Measurements from ENCODE around the gene EDC4.
"Not testable (repeated sequence)": the region's sequence is repeated elsewhere in the genome, so short reads cannot be mapped to it uniquely, and the experiment has no call there.

EDC4 gene

GRCh38 chr16:67860589-67861398 lies 12.1 kb upstream of the EDC4 start:
- Mint-ChIP-seq H3K27ac (peak overlapping the region; percentile 73), H3K4me3 (no peak overlapping the region), H3K36me3 (ENCODE audit: low read depth) (peaks cover 67% of the 10 kb centered on the region)

GRCh38 chr16:67861877-67862276 lies 11.0 kb upstream of the EDC4 start:
- peaks cover 24% of the 10 kb centered on the region for H3K4me1 Mint-ChIP-seq (ENCODE audit: low read depth)
- DNase-seq: no peak
- H3K4me3 Mint-ChIP-seq: no peak overlapping the region
- peaks cover 72% of the 10 kb centered on the region for H3K36me3 Mint-ChIP-seq (ENCODE audit: low read depth)
- H3K27ac Mint-ChIP-seq: peak overlapping the region; percentile 4
- H3K27me3 Mint-ChIP-seq: no peaks in the 10 kb centered on the region
- no peaks in the 10 kb centered on the region for H3K9me3 Mint-ChIP-seq

More at GRCh38 chr16:67860589-67861398, 12.1 kb upstream of the EDC4 start:
- Mint-ChIP-seq H3K27me3 (no peaks in the 10 kb centered on the region), H3K4me1 (ENCODE audit: low read depth) (peaks cover 31% of the 10 kb centered on the region), H3K9me3 (no peaks in the 10 kb centered on the region)
- DNase-seq: no peak

GRCh38 chr16:67862623-67863583 lies 9.9 kb upstream of the EDC4 start:
- Mint-ChIP-seq H3K27ac (peak overlapping the region; percentile 50), H3K36me3 (ENCODE audit: low read depth) (peaks cover 75% of the 10 kb centered on the region), H3K4me1 (ENCODE audit: low read depth) (peaks cover 13% of the 10 kb centered on the region), H3K9me3 (no peaks in the 10 kb centered on the region), H3K27me3 (no peaks in the 10 kb centered on the region), H3K4me3 (no peak overlapping the region)
- DNase-seq: no peak

GRCh38 chr16:67864044-67864443 lies 8.8 kb upstream of the EDC4 start:
- H3K4me1 Mint-ChIP-seq (ENCODE audit: low read depth); H3K27ac Mint-ChIP-seq; H3K27me3 Mint-ChIP-seq: not testable (repeated sequence)

GRCh38 chr16:67864594-67864993 lies 8.3 kb upstream of the EDC4 start:
- Mint-ChIP-seq H3K4me1 (ENCODE audit: low read depth) (peaks cover 8% of the 10 kb centered on the region), H3K4me3 (no peak overlapping the region), H3K27ac (peak overlapping the region; percentile 51), H3K36me3 (ENCODE audit: low read depth) (peaks cover 77% of the 10 kb centered on the region), H3K27me3 (no peaks in the 10 kb centered on the region), H3K9me3 (no peaks in the 10 kb centered on the region)
- DNase-seq: no peak

More at GRCh38 chr16:67864044-67864443, 8.8 kb upstream of the EDC4 start:
- H3K36me3 Mint-ChIP-seq (ENCODE audit: low read depth): peaks cover 73% of the 10 kb centered on the region
- H3K4me3 Mint-ChIP-seq, H3K9me3 Mint-ChIP-seq, DNase-seq: not testable (repeated sequence)

DNA sequence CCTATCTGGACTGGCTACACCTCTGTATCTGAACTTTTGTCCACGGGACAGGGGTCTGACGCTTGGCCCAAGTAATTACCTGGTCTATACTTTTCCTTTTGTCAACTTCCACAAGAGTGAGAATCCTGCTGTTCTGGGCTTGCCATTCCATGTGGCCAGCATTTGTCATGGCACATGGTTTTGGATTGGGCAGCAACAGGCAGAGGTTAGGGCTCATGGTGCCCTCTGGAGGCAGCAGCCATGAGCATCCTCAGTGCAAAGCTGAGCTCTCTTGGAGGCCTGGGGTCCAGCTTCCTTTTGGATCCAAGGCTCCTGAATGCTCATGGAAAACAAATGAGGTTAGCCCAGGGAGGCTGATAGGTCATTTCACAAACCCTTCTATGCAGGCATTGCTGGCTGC lies 7.5 kb upstream of the EDC4 start:
- H3K4me1 Mint-ChIP-seq (ENCODE audit: low read depth): peaks cover 8% of the 10 kb centered on the region
- no peak overlapping the region for H3K27ac Mint-ChIP-seq
- H3K4me3 Mint-ChIP-seq: no peak overlapping the region
- no peak for DNase-seq
- no peaks in the 10 kb centered on the region for H3K27me3 Mint-ChIP-seq
- H3K9me3 Mint-ChIP-seq: no peaks in the 10 kb centered on the region
- H3K36me3 Mint-ChIP-seq (ENCODE audit: low read depth): peaks cover 77% of the 10 kb centered on the region

- no peak for DNase-seq
- H3K27ac Mint-ChIP-seq: peak overlapping the region; percentile 64
- no peaks in the 10 kb centered on the region for H3K27me3 Mint-ChIP-seq
- peaks cover 81% of the 10 kb centered on the region for H3K36me3 Mint-ChIP-seq (ENCODE audit: low read depth)
- peaks cover 9% of the 10 kb centered on the region for H3K4me1 Mint-ChIP-seq (ENCODE audit: low read depth)
- no peaks in the 10 kb centered on the region for H3K9me3 Mint-ChIP-seq
- no peak overlapping the region for H3K4me3 Mint-ChIP-seq
Measured at GRCh38 chr16:67868290-67868689, 4.6 kb upstream of the EDC4 start.

DNA sequence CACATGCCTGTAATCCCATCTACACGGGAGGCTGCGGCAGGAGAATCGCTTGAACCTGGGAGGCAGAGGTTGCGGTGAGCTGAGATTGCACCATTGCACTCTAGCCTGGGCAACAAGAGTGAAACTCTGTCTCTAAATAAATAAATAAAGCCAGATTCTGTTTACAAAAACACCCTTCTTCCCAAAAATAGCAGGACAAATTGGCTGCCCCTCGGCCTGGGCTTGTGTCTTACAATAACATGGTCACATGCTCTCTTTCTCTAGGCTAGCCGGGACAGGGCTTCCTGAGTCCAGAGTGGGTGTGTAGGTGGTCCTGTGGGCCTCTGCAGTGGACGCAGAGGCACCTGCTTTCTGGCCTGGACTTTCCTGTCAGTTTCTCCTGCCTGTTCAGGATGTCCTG lies 3.2 kb upstream of the EDC4 start:
- H3K27ac Mint-ChIP-seq: peak overlapping the region; percentile 73
- no peak for DNase-seq
- peaks cover 88% of the 10 kb centered on the region for H3K36me3 Mint-ChIP-seq (ENCODE audit: low read depth)
- H3K4me1 Mint-ChIP-seq (ENCODE audit: low read depth): peaks cover 18% of the 10 kb centered on the region
- no peak overlapping the region for H3K4me3 Mint-ChIP-seq
- no peaks in the 10 kb centered on the region for H3K9me3 Mint-ChIP-seq
- no peaks in the 10 kb centered on the region for H3K27me3 Mint-ChIP-seq

DNA sequence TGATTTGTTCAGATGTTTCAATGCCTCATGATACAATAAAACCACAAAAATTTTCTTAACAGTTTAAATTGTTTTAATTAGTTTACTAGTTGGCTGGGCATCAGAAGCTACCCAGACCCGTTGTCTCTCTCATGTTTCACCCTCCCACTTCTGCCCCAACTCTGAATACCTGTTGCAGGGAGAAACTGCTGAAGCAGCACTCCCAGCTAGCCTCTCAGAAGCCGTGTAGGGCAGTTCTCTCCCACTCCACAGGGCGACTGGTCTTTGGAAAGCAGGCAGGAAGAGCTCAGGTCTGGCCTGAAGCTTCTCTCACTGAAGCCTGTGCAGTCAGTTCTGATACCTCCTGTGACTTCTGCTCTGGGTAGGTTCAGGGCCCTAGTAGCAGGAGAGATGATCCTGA lies 1.6 kb upstream of the EDC4 start:
- H3K9me3 Mint-ChIP-seq: no peaks in the 10 kb centered on the region
- no peak for DNase-seq
- H3K4me3 Mint-ChIP-seq: no peak overlapping the region
- no peaks in the 10 kb centered on the region for H3K27me3 Mint-ChIP-seq
- H3K27ac Mint-ChIP-seq: peak overlapping the region; percentile 44
- peaks cover 87% of the 10 kb centered on the region for H3K36me3 Mint-ChIP-seq (ENCODE audit: low read depth)
- H3K4me1 Mint-ChIP-seq (ENCODE audit: low read depth): peaks cover 34% of the 10 kb centered on the region

DNA sequence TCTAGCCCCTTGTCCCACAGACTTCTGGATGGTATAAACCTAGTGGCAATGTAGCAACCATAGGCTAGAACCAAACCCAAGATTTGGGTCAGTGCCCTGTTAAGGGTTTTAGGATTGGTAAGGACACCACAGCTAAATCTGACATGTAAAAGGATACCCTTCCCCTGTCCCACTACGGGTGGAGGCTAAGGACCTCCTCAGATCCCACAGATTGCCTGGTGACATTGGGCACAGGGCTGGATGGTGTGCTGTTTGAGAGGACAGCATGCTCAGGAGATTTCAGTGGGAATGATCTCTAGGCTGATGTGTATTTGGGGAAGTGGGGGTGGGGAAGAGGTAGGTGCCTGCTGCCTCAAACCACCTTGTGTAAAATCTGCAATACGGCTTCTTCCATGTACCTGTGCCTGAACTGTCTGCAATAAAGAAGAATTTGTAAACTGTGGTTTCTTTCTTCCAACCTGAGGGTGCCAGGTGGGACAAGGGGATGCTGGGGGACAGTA lies 671 bp upstream of the EDC4 start:
- Mint-ChIP-seq H3K27ac (peak overlapping the region; percentile 85), H3K36me3 (ENCODE audit: low read depth) (peaks cover 87% of the 10 kb centered on the region), H3K4me1 (ENCODE audit: low read depth) (peaks cover 35% of the 10 kb centered on the region), H3K9me3 (no peaks in the 10 kb centered on the region), H3K27me3 (no peaks in the 10 kb centered on the region), H3K4me3 (peak overlapping the region; percentile 93)
- DNase-seq: no peak

GRCh38 chr16:67873435-67874370 lies 851 bp downstream of the EDC4 start:
- peaks cover 89% of the 10 kb centered on the region for H3K36me3 Mint-ChIP-seq (ENCODE audit: low read depth)
- no peaks in the 10 kb centered on the region for H3K9me3 Mint-ChIP-seq
- DNase-seq: no peak
- H3K4me1 Mint-ChIP-seq (ENCODE audit: low read depth): peaks cover 35% of the 10 kb centered on the region
- peak overlapping the region; percentile 93 for H3K4me3 Mint-ChIP-seq
- peak overlapping the region; percentile 96 for H3K27ac Mint-ChIP-seq
- no peaks in the 10 kb centered on the region for H3K27me3 Mint-ChIP-seq

GRCh38 chr16:67874372-67874771 lies 1.5 kb downstream of the EDC4 start:
- no peak for DNase-seq
- Mint-ChIP-seq H3K27ac (peak overlapping the region; percentile 96), H3K4me1 (ENCODE audit: low read depth) (peaks cover 35% of the 10 kb centered on the region), H3K36me3 (ENCODE audit: low read depth) (peaks cover 94% of the 10 kb centered on the region), H3K4me3 (peak overlapping the region; percentile 93), H3K27me3 (no peaks in the 10 kb centered on the region), H3K9me3 (no peaks in the 10 kb centered on the region)

GRCh38 chr16:67877064-67877463 lies 4.2 kb downstream of the EDC4 start:
- Mint-ChIP-seq H3K27me3 (no peaks in the 10 kb centered on the region), H3K36me3 (ENCODE audit: low read depth) (peaks cover 94% of the 10 kb centered on the region), H3K4me3 (no peak overlapping the region), H3K9me3 (no peaks in the 10 kb centered on the region), H3K4me1 (ENCODE audit: low read depth) (peaks cover 35% of the 10 kb centered on the region), H3K27ac (peak overlapping the region; percentile 26)
- DNase-seq: no peak

DNA sequence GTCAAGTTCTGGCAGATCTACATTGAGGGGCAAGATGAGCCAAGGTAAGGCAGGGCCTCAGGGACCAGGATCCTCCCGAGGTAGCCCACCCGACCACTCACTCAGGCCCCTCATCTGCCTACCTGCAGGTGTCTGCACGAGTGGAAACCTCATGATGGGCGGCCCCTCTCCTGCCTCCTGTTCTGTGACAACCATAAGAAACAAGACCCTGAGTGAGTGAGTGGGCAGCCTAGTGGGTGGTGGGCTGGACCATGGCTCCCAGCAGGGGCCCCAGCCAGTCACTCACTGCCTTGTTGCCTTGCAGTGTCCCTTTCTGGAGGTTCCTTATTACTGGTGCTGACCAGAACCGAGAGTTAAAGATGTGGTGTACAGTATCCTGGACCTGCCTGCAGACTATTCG lies 5.4 kb downstream of the EDC4 start:
- H3K27me3 Mint-ChIP-seq: no peaks in the 10 kb centered on the region
- no peak overlapping the region for H3K4me3 Mint-ChIP-seq
- peaks cover 98% of the 10 kb centered on the region for H3K36me3 Mint-ChIP-seq (ENCODE audit: low read depth)
- peak overlapping the region; percentile 30 for H3K27ac Mint-ChIP-seq
- H3K4me1 Mint-ChIP-seq (ENCODE audit: low read depth): peaks cover 28% of the 10 kb centered on the region
- H3K9me3 Mint-ChIP-seq: no peaks in the 10 kb centered on the region
- DNase-seq: no peak

All from activated T-cell treated with anti-CD3 and anti-CD28 coated beads, Interleukin-2, amount 50 U/mL, for 24 hours (primary cell).